Activated CD4-positive, alpha-beta T cell treated with anti-CD3 and anti-CD28 coated beads for 36 hours (primary cell): ENCODE measurements around the gene LYPD6B. TPM values are rescaled to one million over a fixed set of nuclear protein-coding genes. Genes with fewer than 3 reads are reported as not detected.
"Not testable (repeated sequence)": the region's sequence is repeated elsewhere in the genome, so short reads cannot be mapped to it uniquely, and the experiment has no call there.

Source experiments
- ATAC-seq: fragments of 200-7000 bp; cut with Tn5 transposase; one replicate; pipeline ENCODE4 v1.10.0; 2021; ENCODE audit warnings: mild to moderate bottlenecking, moderate library complexity
- CTCF ChIA-PET: fragments of 350-600 bp; sonication (Branson Sonifier 250); formaldehyde crosslinking; loops from one replicate; lab custom pipeline; 2021; ENCODE audit warnings: antibody characterized with exemption; lab: Charles Lee
- POLR2A ChIA-PET: fragments of 350-600 bp; sonication (Branson Sonifier 250); formaldehyde crosslinking; loops from one replicate; lab custom pipeline; 2021; ENCODE audit warnings: antibody characterized with exemption, inconsistent platforms; lab: Charles Lee
- DNase-seq: peaks from one replicate; pipeline ENCODE4 v3.0.0-alpha.2; 2020
- H3K27ac Mint-ChIP-seq: one replicate; pipeline ENCODE4 v1.8.0; 2021; ENCODE audit warnings: mixed read lengths
- H3K27me3 Mint-ChIP-seq: one replicate; pipeline ENCODE4 v1.8.0; 2021; ENCODE audit warnings: mixed read lengths
- H3K36me3 Mint-ChIP-seq: one replicate; pipeline ENCODE4 v1.8.0; 2021; ENCODE audit warnings: low read depth, mixed read lengths
- H3K4me1 Mint-ChIP-seq: one replicate; pipeline ENCODE4 v1.8.0; 2021; ENCODE audit warnings: mixed read lengths
- H3K4me3 Mint-ChIP-seq: one replicate; pipeline ENCODE4 v1.8.0; 2021; ENCODE audit warnings: mild to moderate bottlenecking, moderate library complexity, mixed read lengths
- H3K9me3 Mint-ChIP-seq: one replicate; pipeline ENCODE4 v1.8.0; 2021; ENCODE audit warnings: low read depth, mixed read lengths
- intact Hi-C, 2 experiments: fragments of 100-400 bp; cut with DNase I in 1 of 2; cut with micrococcal nuclease in 1 of 2; formaldehyde crosslinking; loops; one replicate each; pipeline versions ENCODE4 v1.14.2 to v1.15.1; 2022 to 2024; cut with DNase I, micrococcal nuclease
- total RNA-seq, 2 experiments: library from RNA; stranded (reverse); gene quantifications; one replicate each; pipeline ENCODE4 v1.2.3, GENCODE V29; 2021

LYPD6B gene
- total RNA-seq, 2 experiments from 2014 or later: not detected

GRCh38 chr2:149225446-149225845, 186.9 kb downstream of the LYPD6B start:
- no peak overlapping the region for H3K27ac Mint-ChIP-seq
- peaks cover 15% of the 10 kb centered on the region for H3K27me3 Mint-ChIP-seq
- H3K9me3 Mint-ChIP-seq: no peaks in the 10 kb centered on the region
- POLR2A ChIA-PET: no interaction called here
- H3K4me3 Mint-ChIP-seq: no peak overlapping the region
- CTCF ChIA-PET: no interaction called here
- intact Hi-C loops: no loop called here
- DNase-seq (no peak), ATAC-seq (no peak)
- H3K36me3 Mint-ChIP-seq: no peaks in the 10 kb centered on the region
- no peaks in the 10 kb centered on the region for H3K4me1 Mint-ChIP-seq

GRCh38 chr2:149226790-149227189, 188.3 kb downstream of the LYPD6B start:
- Mint-ChIP-seq H3K4me1 (no peaks in the 10 kb centered on the region), H3K4me3 (no peak overlapping the region), H3K27ac (no peak overlapping the region), H3K36me3 (no peaks in the 10 kb centered on the region), H3K9me3 (no peaks in the 10 kb centered on the region), H3K27me3 (peaks cover 17% of the 10 kb centered on the region)
- DNase-seq (no peak), ATAC-seq (no peak)
- ChIA-PET CTCF (no interaction called here), POLR2A (no interaction called here)
- intact Hi-C loops: no loop called here

DNA sequence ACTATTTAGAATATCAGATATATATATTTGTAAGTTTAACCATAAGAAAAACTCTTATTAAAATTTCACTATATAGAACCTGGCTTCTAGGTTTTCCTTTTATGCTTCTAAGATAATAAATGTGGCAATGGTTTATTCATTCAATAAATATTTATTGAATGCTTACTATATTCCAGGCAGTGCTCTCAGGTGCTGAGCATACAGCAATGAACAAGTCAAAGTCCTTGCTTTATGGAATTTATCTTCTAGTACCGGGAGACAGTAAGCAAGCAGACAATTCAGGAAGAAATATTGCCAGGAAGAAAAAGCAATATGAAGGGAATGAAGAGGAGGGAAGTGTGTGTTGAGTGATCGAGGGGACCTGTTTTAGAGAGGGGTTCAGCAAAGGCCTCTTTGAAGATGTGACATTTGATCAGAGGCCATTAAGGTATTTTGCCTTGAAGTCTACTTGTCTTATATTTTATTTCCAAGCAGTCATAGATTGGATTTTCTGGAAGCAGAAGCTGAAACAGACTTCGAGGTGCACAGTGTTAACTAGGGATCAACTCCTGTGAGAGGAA, 197.4 kb downstream of the LYPD6B start:
- H3K4me3 Mint-ChIP-seq: no peak overlapping the region
- ChIA-PET POLR2A (no interaction called here), CTCF (no interaction called here)
- no peaks in the 10 kb centered on the region for H3K36me3 Mint-ChIP-seq
- intact Hi-C loops: no loop called here
- no peak for DNase-seq
- H3K27me3 Mint-ChIP-seq: peaks cover 11% of the 10 kb centered on the region
- no peaks in the 10 kb centered on the region for H3K4me1 Mint-ChIP-seq
- H3K9me3 Mint-ChIP-seq: no peaks in the 10 kb centered on the region
- ATAC-seq: no peak
- no peak overlapping the region for H3K27ac Mint-ChIP-seq

DNA sequence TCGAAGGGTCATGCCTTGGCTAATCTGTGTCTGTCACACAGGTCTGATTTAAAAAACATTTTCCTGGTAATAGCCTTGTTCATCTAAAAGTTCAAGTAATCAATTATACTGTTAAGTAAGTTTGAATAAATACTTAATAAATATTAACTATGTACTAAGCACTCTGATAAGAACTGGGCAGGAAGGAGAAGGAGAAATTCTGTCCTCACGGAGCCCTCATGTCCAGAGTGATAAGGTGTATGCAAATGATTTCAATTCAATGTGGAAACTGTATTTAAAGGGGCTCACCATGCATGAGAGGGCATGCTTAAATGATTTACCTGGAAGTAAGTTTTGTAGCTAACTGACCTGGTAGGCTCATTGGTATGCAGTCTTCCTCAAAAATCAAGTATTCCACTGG, 197.9 kb downstream of the LYPD6B start:
- H3K27me3 Mint-ChIP-seq: peaks cover 9% of the 10 kb centered on the region
- H3K36me3 Mint-ChIP-seq: no peaks in the 10 kb centered on the region
- DNase-seq (no peak), ATAC-seq (no peak)
- no peak overlapping the region for H3K27ac Mint-ChIP-seq
- H3K4me1 Mint-ChIP-seq: no peaks in the 10 kb centered on the region
- POLR2A ChIA-PET: no interaction called here
- CTCF ChIA-PET: no interaction called here
- intact Hi-C loops: no loop called here
- no peaks in the 10 kb centered on the region for H3K9me3 Mint-ChIP-seq
- H3K4me3 Mint-ChIP-seq: no peak overlapping the region

GRCh38 chr2:149246186-149246585, 207.7 kb downstream of the LYPD6B start:
- Mint-ChIP-seq H3K4me1 (no peaks in the 10 kb centered on the region), H3K4me3 (no peak overlapping the region), H3K36me3 (no peaks in the 10 kb centered on the region), H3K9me3 (no peaks in the 10 kb centered on the region), H3K27me3 (no peaks in the 10 kb centered on the region), H3K27ac (no peak overlapping the region)
- CTCF ChIA-PET: interaction anchor here (1.1 kb wide), 1 partner anchor 14 kb away, joined by 3 read pairs; no protein-coding TSS in a partner anchor
- DNase-seq (no peak), ATAC-seq (no peak)
- intact Hi-C loops: no loop called here
- POLR2A ChIA-PET: no interaction called here

DNA sequence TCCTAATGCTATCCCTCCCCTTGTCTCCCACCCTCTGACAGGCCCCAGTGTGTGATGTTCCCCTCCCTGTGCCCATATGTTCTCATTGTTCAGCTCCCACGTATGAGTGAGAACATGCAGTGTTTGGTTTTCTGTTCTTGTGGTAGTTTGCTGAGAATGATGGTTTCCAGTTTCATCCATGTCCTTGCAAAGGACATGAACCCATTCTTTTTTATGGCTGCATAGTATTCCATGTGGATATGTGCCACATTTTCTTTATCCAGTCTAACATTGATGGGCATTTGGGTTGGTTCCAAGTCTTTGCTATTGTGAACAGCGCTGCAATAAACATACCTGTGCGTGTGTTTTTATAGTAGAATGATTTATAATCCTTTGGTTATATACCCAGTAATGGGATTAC, 212.9 kb downstream of the LYPD6B start:
- H3K4me1 Mint-ChIP-seq, DNase-seq, H3K4me3 Mint-ChIP-seq, H3K36me3 Mint-ChIP-seq, H3K27me3 Mint-ChIP-seq, CTCF ChIA-PET, H3K27ac Mint-ChIP-seq, intact Hi-C loops, ATAC-seq, POLR2A ChIA-PET: not testable (repeated sequence)
- peaks cover 11% of the 10 kb centered on the region for H3K9me3 Mint-ChIP-seq

DNA sequence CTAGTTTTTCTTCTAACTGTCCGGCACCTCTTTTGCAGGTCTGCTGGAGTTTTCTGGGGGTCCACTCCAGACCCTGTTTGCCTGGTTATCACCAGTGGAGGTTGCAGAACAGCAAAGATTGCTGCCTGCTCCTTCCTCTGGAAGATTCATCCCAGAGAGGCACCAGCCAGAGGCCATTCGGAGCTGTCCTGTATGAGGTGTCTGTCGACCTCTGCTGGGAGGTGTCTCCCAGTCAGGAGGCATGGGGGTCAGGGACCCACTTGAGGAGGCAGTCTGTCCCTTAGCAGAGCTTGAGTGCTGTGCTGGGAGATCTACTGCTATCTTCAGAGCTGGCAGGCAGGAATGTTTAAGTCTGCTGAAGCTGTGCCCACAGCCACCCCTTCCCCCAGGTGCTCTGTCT, 218.4 kb downstream of the LYPD6B start:
- H3K9me3 Mint-ChIP-seq: peaks cover 11% of the 10 kb centered on the region
- H3K27ac Mint-ChIP-seq, H3K4me3 Mint-ChIP-seq, H3K4me1 Mint-ChIP-seq, ATAC-seq, CTCF ChIA-PET, DNase-seq, POLR2A ChIA-PET, intact Hi-C loops, H3K36me3 Mint-ChIP-seq: not testable (repeated sequence)
- peaks cover 24% of the 10 kb centered on the region for H3K27me3 Mint-ChIP-seq

GRCh38 chr2:149258531-149258930, 220.0 kb downstream of the LYPD6B start:
- no peaks in the 10 kb centered on the region for H3K4me1 Mint-ChIP-seq
- POLR2A ChIA-PET: no interaction called here
- ATAC-seq (no peak), DNase-seq (no peak)
- intact Hi-C loops: no loop called here
- peaks cover 21% of the 10 kb centered on the region for H3K27me3 Mint-ChIP-seq
- H3K4me3 Mint-ChIP-seq: no peak overlapping the region
- no peak overlapping the region for H3K27ac Mint-ChIP-seq
- H3K36me3 Mint-ChIP-seq: no peaks in the 10 kb centered on the region
- peaks cover 11% of the 10 kb centered on the region for H3K9me3 Mint-ChIP-seq
- CTCF ChIA-PET: no interaction called here

- POLR2A ChIA-PET: no interaction called here
- H3K4me3 Mint-ChIP-seq: no peak overlapping the region
- DNase-seq (no peak), ATAC-seq (no peak)
- H3K9me3 Mint-ChIP-seq: peaks cover 11% of the 10 kb centered on the region
- H3K27ac Mint-ChIP-seq: no peak overlapping the region
- CTCF ChIA-PET: no interaction called here
- H3K36me3 Mint-ChIP-seq: no peaks in the 10 kb centered on the region
- H3K27me3 Mint-ChIP-seq: peaks cover 21% of the 10 kb centered on the region
- intact Hi-C loops: no loop called here
- H3K4me1 Mint-ChIP-seq: no peaks in the 10 kb centered on the region
These were observed 220.6 kb downstream of the LYPD6B start for GRCh38 chr2:149259136-149259535.

GRCh38 chr2:149261692-149262091, 223.2 kb downstream of the LYPD6B start:
- ChIA-PET POLR2A (no interaction called here), CTCF (no interaction called here)
- Mint-ChIP-seq H3K27ac (no peak overlapping the region), H3K36me3 (no peaks in the 10 kb centered on the region), H3K4me3 (no peak overlapping the region), H3K4me1 (no peaks in the 10 kb centered on the region), H3K9me3 (no peaks in the 10 kb centered on the region), H3K27me3 (peaks cover 18% of the 10 kb centered on the region)
- intact Hi-C loops: no loop called here
- DNase-seq (no peak), ATAC-seq (no peak)

Other genes with a start within 250 kb of the LYPD6B start
- gene KIF5C, start 163.5 kb upstream of the LYPD6B start, total RNA-seq: 10 to 100 TPM; 13.5 to 14.1 TPM